Measurements from ENCODE around the gene PTGDS. TPM values are rescaled to one million over a fixed set of nuclear protein-coding genes. Genes with fewer than 3 reads are reported as not detected.

PTGDS gene
- total RNA-seq, 4 donors from 2014 or later = 1.2 to 21.5 (median 7.8) TPM

DNA sequence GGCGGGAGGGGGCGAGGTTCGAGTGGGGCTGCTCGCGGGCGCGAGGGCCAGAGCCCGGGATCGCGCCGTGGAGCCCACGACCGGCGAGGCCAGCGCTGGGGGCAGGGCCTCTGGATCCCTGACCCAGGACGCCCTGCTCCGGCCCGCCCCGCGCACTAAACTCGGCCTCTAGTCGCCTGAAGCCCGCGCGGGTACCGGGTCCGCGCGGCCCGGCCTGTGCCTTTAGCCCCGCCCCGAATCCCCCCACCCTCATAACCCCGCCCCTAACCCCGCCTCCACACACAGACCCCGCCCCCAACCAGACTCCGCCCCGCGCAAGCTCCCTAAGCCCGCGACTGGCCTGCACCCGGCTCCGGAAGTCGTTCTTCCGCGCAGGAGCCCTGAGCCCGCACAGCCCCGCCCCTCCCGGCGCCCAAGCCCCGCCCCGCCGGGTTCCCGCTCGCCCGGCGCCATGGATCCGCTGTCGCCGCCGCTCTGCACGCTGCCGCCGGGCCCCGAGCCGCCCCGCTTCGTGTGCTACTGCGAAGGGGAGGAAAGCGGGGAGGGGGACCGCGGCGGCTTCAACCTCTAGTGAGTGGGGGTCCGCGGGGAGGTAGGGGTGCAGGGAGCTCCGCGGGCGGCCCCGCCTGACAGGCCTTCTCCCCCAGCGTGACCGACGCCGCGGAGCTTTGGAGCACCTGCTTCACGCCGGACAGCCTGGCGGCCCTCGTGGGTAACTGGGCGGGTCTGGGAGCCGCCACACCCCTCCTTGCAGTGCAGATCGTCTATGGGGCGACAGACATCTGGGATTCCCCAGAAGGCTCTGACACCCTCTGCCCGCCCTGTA is 14.9 kb downstream of the PTGDS start, which contains the start of gene PAXX:
TSS of gene PAXX (plus strand) at position 430 of the 826 bp plus-strand sequence. CDS start at position 452, 22 bp downstream.
- peak within 1 kb of the TSS; percentile 82 to 99 (median 91) for H3K27ac ChIP-seq
- DNase-seq = peak; percentile 91 to 97 (median 96)
- H3K9me3 ChIP-seq = no peaks in the 10 kb centered on the region
- H3K27me3 ChIP-seq = no peaks in the 10 kb centered on the region
- H3K36me3 ChIP-seq = peaks cover 0 to 7% (median 0%) of the 10 kb centered on the region in 3 donors
- peak within 1 kb of the TSS; percentile 67 to 88 (median 80) for H3K4me3 ChIP-seq
- TF ChIP-seq POLR2A (IDR thresholded peaks at IDR 0.05) = peak; percentile 13 to 24
- TF ChIP-seq, protein P1, sequence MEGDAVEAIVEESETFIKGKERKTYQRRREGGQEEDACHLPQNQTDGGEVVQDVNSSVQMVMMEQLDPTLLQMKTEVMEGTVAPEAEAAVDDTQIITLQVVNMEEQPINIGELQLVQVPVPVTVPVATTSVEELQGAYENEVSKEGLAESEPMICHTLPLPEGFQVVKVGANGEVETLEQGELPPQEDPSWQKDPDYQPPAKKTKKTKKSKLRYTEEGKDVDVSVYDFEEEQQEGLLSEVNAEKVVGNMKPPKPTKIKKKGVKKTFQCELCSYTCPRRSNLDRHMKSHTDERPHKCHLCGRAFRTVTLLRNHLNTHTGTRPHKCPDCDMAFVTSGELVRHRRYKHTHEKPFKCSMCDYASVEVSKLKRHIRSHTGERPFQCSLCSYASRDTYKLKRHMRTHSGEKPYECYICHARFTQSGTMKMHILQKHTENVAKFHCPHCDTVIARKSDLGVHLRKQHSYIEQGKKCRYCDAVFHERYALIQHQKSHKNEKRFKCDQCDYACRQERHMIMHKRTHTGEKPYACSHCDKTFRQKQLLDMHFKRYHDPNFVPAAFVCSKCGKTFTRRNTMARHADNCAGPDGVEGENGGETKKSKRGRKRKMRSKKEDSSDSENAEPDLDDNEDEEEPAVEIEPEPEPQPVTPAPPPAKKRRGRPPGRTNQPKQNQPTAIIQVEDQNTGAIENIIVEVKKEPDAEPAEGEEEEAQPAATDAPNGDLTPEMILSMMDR (IDR thresholded peaks at IDR 0.05) = peak in 1 of 6 experiments; percentile 8
- H3K4me1 ChIP-seq = peaks cover 3 to 45% (median 22%) of the 10 kb centered on the region in 4 donors

GRCh38 chr9:136992819-136993369 is 15.6 kb downstream of the PTGDS start:
- TF ChIP-seq, protein P1 (IDR thresholded peaks at IDR 0.05) = no peak
- TF ChIP-seq POLR2A (IDR thresholded peaks at IDR 0.05) = no peak

DNA sequence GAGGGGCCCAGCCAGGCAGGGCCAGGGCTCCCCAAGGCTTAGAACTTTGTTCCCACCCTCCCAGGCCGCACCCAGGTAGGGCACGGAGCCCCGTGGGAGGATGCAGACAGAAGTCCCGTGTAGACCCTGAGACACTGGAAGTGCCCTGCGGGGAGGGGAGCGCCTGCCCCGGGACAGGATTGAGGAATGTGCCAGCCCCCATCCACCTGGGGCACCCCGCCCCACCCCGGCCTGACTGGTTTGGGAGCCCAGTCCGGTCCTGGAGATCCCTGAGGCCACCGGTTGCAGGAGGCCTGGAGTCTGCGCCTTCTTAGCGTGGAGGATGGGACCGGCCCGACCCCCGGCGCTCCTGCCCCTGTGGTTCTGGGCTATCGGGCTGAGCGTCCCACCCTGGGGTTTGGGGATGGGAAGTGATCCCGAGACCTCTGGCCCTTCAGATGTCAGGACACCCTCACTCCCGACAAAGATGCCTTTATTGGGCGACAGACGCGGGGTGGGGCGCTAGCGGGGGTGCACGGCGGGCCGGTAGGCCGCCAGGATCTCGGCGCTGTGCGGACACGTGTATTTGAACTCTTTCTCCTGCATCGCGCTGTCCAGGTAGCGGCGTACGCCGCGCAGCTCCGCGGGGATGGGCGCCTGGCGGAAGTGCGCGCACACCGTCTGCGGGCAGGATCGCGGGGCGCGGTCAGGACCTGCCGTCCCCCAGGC is 17.0 kb downstream of the PTGDS start:
- peaks cover 3 to 50% (median 29%) of the 10 kb centered on the region in 4 donors for H3K4me1 ChIP-seq
- TF ChIP-seq, protein P1 (IDR thresholded peaks at IDR 0.05) = no peak
- TF ChIP-seq POLR2A (IDR thresholded peaks at IDR 0.05) = no peak
- H3K27ac ChIP-seq = no peak overlapping the region
- no peak overlapping the region for H3K4me3 ChIP-seq
- no peaks in the 10 kb centered on the region for H3K9me3 ChIP-seq
- no peaks in the 10 kb centered on the region for H3K27me3 ChIP-seq
- no peak for DNase-seq
- H3K36me3 ChIP-seq = peaks cover 0 to 7% (median 0%) of the 10 kb centered on the region in 3 donors

More at GRCh38 chr9:136992819-136993369, 15.6 kb downstream of the PTGDS start:
- Histone ChIP-seq H3K27me3 (no peaks in the 10 kb centered on the region), H3K4me3 (peak overlapping the region; percentile 67 to 88 (median 80)), H3K27ac (peak overlapping the region; percentile 82 to 99 (median 91)), H3K4me1 (peaks cover 3 to 50% (median 28%) of the 10 kb centered on the region in 4 donors), H3K9me3 (no peaks in the 10 kb centered on the region), H3K36me3 (peaks cover 0 to 7% (median 0%) of the 10 kb centered on the region in 3 donors)
- DNase-seq = no peak

GRCh38 chr9:136994888-136995230 is 17.6 kb downstream of the PTGDS start:
- Histone ChIP-seq H3K27ac (no peak overlapping the region), H3K9me3 (no peaks in the 10 kb centered on the region), H3K27me3 (no peaks in the 10 kb centered on the region), H3K36me3 (peaks cover 0 to 7% (median 0%) of the 10 kb centered on the region in 3 donors), H3K4me3 (peak overlapping the region in 1 of 4 donors; percentile 12), H3K4me1 (peaks cover 3 to 50% (median 29%) of the 10 kb centered on the region in 4 donors)
- no peak for DNase-seq
- no peak for TF ChIP-seq POLR2A (IDR thresholded peaks at IDR 0.05)
- TF ChIP-seq, protein P1 (IDR thresholded peaks at IDR 0.05) = no peak

- no peak for DNase-seq
- Histone ChIP-seq H3K9me3 (no peaks in the 10 kb centered on the region), H3K4me1 (peaks cover 3 to 50% (median 29%) of the 10 kb centered on the region in 4 donors), H3K27me3 (no peaks in the 10 kb centered on the region), H3K36me3 (peaks cover 0 to 7% (median 0%) of the 10 kb centered on the region in 3 donors), H3K27ac (peak overlapping the region in 1 of 4 donors; percentile 69), H3K4me3 (peak overlapping the region in 1 of 4 donors; percentile 12)
- TF ChIP-seq, protein P1 (IDR thresholded peaks at IDR 0.05) = no peak
- no peak for TF ChIP-seq POLR2A (IDR thresholded peaks at IDR 0.05)
These were observed 18.1 kb downstream of the PTGDS start for GRCh38 chr9:136995362-136995761.
